AG04450 (cell line): ENCODE measurements around the gene UPK3BL2. TPM values are rescaled to one million over a fixed set of nuclear protein-coding genes. Genes with fewer than 3 reads are reported as not detected.
"Not testable (repeated sequence)": the region's sequence is repeated elsewhere in the genome, so short reads cannot be mapped to it uniquely, and the experiment has no call there.

Experiments
- CTCF ChIA-PET: fragments of 300-600, 350-600 bp; formaldehyde crosslinking; extraction: SDS; loops from one replicate; lab custom pipeline; 2022; ENCODE audit warnings: antibody characterized with exemption, inconsistent platforms; lab: Charles Lee
- POLR2A ChIA-PET: fragments of 350-600 bp; formaldehyde crosslinking; extraction: SDS; loops from one replicate; lab custom pipeline; 2021; ENCODE audit warnings: antibody characterized with exemption, inconsistent platforms; lab: Yijun Ruan, JAX
- DNase-seq: peaks from one replicate; pipeline ENCODE4 v3.0.0-alpha.2; 2011; ENCODE audit warnings: low read depth, low spot score
- H3K27ac ChIP-seq: one replicate; pipeline ENCODE4 v1.5.1; 2012; ENCODE audit warnings: low read depth, low read length, control low read depth
- H3K27me3 ChIP-seq: one replicate; pipeline ENCODE4 v1.6.0; 2012; ENCODE audit warnings: low read length; ENCODE audit not compliant: control insufficient read depth, insufficient read depth
- H3K4me3 ChIP-seq: 2 replicates; pipeline ENCODE4 v1.5.1; 2011; ENCODE audit warnings: mild to moderate bottlenecking, low read depth, low read length, control low read depth
- H3K9me3 ChIP-seq: 2 replicates; pipeline ENCODE4 v1.5.1; 2012; ENCODE audit warnings: low read length; ENCODE audit not compliant: control insufficient read depth, insufficient read depth
- polyA plus RNA-seq: library from polyadenylated mRNA; depleted of rRNA; stranded (reverse); fragments of >200 nt; gene quantifications from 2 replicates; pipeline ENCODE4 v1.2.3, GENCODE V29; 2011

Gene UPK3BL2
- polyA plus RNA-seq, 1 experiment, result 1.8 TPM

DNA sequence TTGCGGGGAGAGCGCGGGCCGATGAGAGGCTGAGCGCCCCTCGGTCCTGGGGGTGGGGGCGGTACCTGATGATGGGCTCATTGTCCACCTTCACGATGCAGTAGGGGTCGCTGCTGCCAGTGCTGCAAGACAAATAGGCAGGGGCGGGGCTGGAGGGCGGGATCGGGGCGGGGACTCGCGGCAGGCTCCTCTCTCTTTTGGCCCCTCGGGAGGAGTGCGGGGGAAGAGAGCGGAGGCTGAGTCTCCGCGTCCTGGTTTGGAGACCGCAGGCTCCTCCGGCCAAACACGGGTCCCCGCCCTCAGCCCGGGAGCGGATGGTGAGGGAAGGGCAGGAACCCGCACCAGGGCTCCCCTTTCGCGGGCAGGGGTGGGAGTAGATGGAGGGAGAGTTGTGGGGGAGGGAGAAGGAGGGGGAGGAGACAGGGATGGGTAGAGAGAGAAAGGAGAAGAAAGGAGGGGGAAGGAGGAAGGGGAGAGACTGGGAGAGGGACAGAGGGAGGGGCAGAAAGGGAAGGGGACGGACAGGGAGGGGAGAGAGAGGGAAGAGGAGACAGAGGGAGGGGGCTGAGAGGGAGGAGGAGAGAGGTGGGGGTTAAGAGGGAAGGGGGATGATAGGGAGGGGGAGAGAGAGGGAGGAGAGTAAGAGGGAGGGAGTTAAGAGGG lies 31.5 kb downstream of the UPK3BL2 start:
- POLR2A ChIA-PET, H3K4me3 ChIP-seq, H3K27me3 ChIP-seq, H3K27ac ChIP-seq, H3K9me3 ChIP-seq, DNase-seq, CTCF ChIA-PET: not testable (repeated sequence)

GRCh38 chr7:102510575-102510974 lies 32.9 kb downstream of the UPK3BL2 start:
- H3K9me3 ChIP-seq, POLR2A ChIA-PET, DNase-seq, H3K27ac ChIP-seq, H3K4me3 ChIP-seq, CTCF ChIA-PET, H3K27me3 ChIP-seq: not testable (repeated sequence)

DNA sequence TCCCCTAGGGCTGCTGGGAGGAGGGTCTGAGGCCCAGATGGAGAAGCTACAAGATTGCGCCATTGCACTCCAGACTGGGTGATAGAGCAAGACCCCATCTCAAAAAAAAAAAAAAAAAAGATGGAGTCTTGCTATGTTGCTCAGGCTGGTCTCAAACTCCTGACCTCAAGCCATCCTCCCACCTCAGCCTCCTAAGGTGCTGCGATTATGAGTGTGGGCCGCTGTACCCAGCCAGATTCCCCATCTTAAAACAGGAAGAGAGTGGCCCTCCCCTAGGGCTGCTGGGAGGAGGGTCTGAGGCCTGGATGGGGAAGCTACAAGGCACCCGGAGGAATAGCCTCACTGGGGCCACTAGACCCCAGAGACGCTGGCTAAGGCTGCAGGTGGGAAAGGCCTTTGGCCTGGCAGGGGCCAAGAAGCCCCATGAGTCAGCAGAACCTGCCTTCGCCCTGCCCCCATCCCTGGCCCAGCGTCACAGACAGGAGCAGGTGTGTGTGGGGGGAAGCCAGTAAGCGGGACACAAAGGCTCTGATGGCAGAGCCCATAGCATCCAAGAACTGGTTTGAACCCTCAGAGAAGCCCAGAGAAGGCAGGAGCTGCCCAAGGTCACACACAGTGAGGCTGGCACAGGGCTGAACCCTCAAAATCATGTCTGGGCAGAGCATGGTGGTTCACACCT lies 35.9 kb downstream of the UPK3BL2 start:
- H3K27me3 ChIP-seq, CTCF ChIA-PET, POLR2A ChIA-PET, H3K4me3 ChIP-seq, DNase-seq, H3K27ac ChIP-seq, H3K9me3 ChIP-seq: not testable (repeated sequence)

- H3K9me3 ChIP-seq, DNase-seq, CTCF ChIA-PET, H3K27ac ChIP-seq, H3K27me3 ChIP-seq, H3K4me3 ChIP-seq, POLR2A ChIA-PET: not testable (repeated sequence)
Measured at GRCh38 chr7:102505298-102506185, 38.0 kb downstream of the UPK3BL2 start.

DNA sequence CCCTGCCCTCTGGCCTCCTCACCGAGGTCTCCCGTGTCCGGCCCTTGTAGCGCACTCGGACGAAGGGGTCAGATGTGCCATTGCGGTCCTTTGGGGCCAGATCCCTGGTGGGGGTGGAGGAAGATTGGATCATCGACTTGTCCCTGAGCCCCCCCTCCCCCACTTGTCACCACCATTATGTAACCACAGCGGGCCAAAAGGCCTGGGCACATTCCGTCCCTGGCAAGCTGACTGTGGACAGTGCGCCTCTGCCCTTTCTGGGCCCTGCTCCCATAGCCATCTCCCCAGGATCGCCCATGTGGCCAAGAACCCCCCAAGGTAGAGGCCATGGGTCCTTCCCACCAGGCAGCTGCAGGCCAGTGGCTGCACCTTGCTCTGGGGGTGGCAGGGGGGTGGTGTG lies 40.4 kb downstream of the UPK3BL2 start:
- H3K4me3 ChIP-seq, POLR2A ChIA-PET, H3K27ac ChIP-seq, CTCF ChIA-PET, H3K9me3 ChIP-seq, DNase-seq, H3K27me3 ChIP-seq: not testable (repeated sequence)

- H3K9me3 ChIP-seq, H3K27me3 ChIP-seq, DNase-seq, POLR2A ChIA-PET, H3K27ac ChIP-seq, H3K4me3 ChIP-seq, CTCF ChIA-PET: not testable (repeated sequence)
Measured at GRCh38 chr7:102498321-102498720, 45.2 kb downstream of the UPK3BL2 start.

DNA sequence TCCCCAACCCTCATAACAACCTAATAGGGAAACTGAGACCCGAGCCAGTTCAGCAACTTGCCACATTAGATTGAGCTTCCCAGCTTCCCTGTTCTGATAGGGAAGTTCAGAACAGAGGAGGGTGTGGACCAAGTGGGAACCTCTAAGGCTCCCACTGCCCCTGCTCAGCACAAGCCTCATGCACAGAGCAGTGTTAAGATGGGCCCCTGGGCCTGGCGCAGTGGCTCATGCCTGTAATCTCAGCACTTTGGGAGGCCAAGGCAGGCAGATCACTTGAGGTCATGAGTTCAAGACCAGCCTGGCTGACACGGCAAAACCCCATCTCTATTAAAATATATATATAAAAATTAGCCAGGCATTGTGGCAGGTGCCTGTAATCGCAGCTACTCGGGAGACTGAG lies 46.2 kb downstream of the UPK3BL2 start:
- H3K27me3 ChIP-seq, DNase-seq, H3K4me3 ChIP-seq, POLR2A ChIA-PET, H3K9me3 ChIP-seq, CTCF ChIA-PET, H3K27ac ChIP-seq: not testable (repeated sequence)

- DNase-seq, H3K27me3 ChIP-seq, POLR2A ChIA-PET, H3K9me3 ChIP-seq, H3K4me3 ChIP-seq, H3K27ac ChIP-seq, CTCF ChIA-PET: not testable (repeated sequence)
Measured at GRCh38 chr7:102496861-102497260, 46.6 kb downstream of the UPK3BL2 start.

- H3K9me3 ChIP-seq, DNase-seq, H3K27ac ChIP-seq, CTCF ChIA-PET, H3K4me3 ChIP-seq, H3K27me3 ChIP-seq, POLR2A ChIA-PET: not testable (repeated sequence)
Measured at GRCh38 chr7:102494473-102495149, 48.9 kb downstream of the UPK3BL2 start.

- POLR2A ChIA-PET, H3K27me3 ChIP-seq, H3K27ac ChIP-seq, H3K4me3 ChIP-seq, CTCF ChIA-PET, H3K9me3 ChIP-seq, DNase-seq: not testable (repeated sequence)
Measured at GRCh38 chr7:102494026-102494425, 49.5 kb downstream of the UPK3BL2 start.

DNA sequence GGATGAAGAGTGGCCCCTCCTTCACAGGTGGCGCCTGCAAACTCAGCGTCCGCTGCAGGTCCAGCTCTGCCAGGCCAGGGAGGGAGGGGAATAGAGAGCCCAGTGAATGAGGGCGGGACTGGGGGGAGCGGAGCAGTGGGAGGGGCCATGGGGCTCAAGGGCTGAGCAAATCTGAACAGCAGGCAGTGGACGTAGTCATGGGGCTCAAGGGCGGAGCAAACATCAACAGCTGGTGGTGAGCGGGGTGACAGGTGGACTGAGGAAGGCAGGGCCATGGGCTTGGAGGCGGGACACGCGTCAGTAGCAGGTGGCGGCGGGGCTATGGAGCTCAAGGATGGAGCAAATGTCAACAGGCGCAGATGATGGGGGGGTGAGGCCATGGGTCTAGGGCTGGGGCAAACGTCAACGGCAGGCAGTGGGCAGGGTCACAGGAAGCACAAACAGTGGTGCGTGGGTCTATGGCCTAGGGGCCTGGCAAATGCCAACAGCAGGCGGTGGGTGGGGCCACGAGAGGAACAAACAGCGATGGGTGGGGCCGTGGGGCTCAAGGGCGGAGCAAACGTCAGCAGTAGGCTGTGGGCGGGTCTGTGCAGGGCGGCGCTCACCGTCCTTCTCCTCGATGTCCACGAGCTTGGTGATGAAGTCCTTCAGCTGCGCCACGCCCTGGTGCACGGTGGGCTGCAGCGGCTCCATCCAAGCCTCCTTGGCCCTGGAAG lies 50.1 kb downstream of the UPK3BL2 start:
- H3K27me3 ChIP-seq, H3K27ac ChIP-seq, H3K9me3 ChIP-seq, CTCF ChIA-PET, H3K4me3 ChIP-seq, DNase-seq, POLR2A ChIA-PET: not testable (repeated sequence)
